Measurements from ENCODE around the gene NDUFB10.

Gene NDUFB10

DNA sequence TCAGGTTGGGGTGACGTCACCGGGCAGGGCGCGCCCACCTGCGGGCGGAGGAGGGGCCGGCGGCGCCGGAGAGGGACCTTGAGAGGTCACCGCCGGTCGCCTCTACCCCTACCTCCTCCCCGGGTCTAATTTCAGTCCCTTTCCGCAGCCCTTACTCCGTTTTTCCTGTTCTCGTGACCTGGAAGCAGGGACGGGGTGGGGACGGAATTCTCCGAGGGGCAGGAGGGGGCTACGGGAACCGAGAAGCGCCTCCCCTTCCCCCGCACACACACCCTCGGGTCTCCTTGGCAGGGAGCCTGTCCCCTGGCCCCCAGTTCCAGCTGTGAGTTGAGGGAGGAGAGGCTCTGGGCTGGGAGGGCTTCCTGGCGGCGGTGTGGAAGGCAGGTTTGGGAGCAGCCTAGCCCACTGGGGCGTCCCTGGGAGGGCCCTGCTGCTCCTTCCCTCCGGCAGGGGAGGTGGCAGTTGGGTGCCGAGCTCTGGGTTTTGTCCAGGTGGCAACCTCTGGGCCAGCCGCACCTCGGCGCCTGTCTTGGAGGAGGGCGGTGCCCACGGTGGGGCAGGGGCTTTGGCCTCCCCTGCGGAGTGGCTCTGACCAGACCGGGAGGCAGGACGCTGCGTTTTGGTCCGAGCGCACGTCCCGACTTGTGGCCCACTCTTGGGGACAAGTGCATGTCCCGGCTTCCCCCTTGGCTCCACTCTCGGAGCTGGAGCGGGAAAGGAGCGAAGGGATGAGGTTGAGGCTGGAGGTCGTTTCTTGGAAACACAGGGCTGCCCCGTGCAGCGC lies 31.2 kb downstream of the NDUFB10 start:
- Histone ChIP-seq H3K9me3 (ENCODE audit: control insufficient read depth, insufficient read depth, low read depth, low read length) (no peaks in the 10 kb centered on the region), H3K4me3 (ENCODE audit: low read depth, low read length) (peak overlapping the region; percentile 77), H3K36me3 (ENCODE audit: control insufficient read depth, insufficient read depth, low read length) (peaks cover 18% of the 10 kb centered on the region), H3K9ac (ENCODE audit: low read length) (peak overlapping the region; percentile 66), H3K27me3 (ENCODE audit: control insufficient read depth, insufficient read depth, low read length) (peaks cover 39% of the 10 kb centered on the region), H3K4me1 (ENCODE audit: control insufficient read depth, insufficient read depth, low read length) (peaks cover 22% of the 10 kb centered on the region), H3K27ac (ENCODE audit: low read depth, low read length) (no peak overlapping the region)

GRCh38 chr16:1991135-1991551 lies 31.8 kb downstream of the NDUFB10 start:
- Histone ChIP-seq H3K4me3 (ENCODE audit: low read depth, low read length) (peak overlapping the region; percentile 77), H3K27ac (ENCODE audit: low read depth, low read length) (no peak overlapping the region)

DNA sequence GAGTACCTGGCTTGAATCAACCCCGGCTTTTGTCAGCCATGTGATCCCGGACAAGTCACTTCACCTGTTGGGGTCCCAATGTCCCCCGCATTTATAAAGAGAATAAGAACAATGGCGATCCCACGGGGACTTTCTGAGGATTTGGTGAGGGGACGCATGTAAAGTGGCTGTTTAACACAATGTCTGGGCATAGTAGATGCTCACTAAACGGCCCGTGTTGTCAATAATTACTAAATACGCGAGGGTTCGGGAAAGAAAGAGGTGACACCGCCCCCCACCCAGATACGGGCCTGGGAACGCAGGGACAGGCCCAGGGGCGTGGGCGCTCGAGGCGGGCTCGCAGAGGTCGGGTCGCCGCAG lies 32.2 kb downstream of the NDUFB10 start:
- peaks cover 22% of the 10 kb centered on the region for H3K4me1 ChIP-seq (ENCODE audit: control insufficient read depth, insufficient read depth, low read length)
- no peaks in the 10 kb centered on the region for H3K9me3 ChIP-seq (ENCODE audit: control insufficient read depth, insufficient read depth, low read depth, low read length)
- H3K36me3 ChIP-seq (ENCODE audit: control insufficient read depth, insufficient read depth, low read length): peaks cover 11% of the 10 kb centered on the region
- H3K27ac ChIP-seq (ENCODE audit: low read depth, low read length): no peak overlapping the region
- H3K9ac ChIP-seq (ENCODE audit: low read length): no peak overlapping the region
- H3K27me3 ChIP-seq (ENCODE audit: control insufficient read depth, insufficient read depth, low read length): peaks cover 39% of the 10 kb centered on the region
- H3K4me3 ChIP-seq (ENCODE audit: low read depth, low read length): peak overlapping the region; percentile 77

More at GRCh38 chr16:1991135-1991551, 31.8 kb downstream of the NDUFB10 start:
- no peaks in the 10 kb centered on the region for H3K9me3 ChIP-seq (ENCODE audit: control insufficient read depth, insufficient read depth, low read depth, low read length)
- H3K36me3 ChIP-seq (ENCODE audit: control insufficient read depth, insufficient read depth, low read length): peaks cover 14% of the 10 kb centered on the region
- H3K27me3 ChIP-seq (ENCODE audit: control insufficient read depth, insufficient read depth, low read length): peaks cover 39% of the 10 kb centered on the region
- peaks cover 22% of the 10 kb centered on the region for H3K4me1 ChIP-seq (ENCODE audit: control insufficient read depth, insufficient read depth, low read length)
- H3K9ac ChIP-seq (ENCODE audit: low read length): peak overlapping the region; percentile 66

DNA sequence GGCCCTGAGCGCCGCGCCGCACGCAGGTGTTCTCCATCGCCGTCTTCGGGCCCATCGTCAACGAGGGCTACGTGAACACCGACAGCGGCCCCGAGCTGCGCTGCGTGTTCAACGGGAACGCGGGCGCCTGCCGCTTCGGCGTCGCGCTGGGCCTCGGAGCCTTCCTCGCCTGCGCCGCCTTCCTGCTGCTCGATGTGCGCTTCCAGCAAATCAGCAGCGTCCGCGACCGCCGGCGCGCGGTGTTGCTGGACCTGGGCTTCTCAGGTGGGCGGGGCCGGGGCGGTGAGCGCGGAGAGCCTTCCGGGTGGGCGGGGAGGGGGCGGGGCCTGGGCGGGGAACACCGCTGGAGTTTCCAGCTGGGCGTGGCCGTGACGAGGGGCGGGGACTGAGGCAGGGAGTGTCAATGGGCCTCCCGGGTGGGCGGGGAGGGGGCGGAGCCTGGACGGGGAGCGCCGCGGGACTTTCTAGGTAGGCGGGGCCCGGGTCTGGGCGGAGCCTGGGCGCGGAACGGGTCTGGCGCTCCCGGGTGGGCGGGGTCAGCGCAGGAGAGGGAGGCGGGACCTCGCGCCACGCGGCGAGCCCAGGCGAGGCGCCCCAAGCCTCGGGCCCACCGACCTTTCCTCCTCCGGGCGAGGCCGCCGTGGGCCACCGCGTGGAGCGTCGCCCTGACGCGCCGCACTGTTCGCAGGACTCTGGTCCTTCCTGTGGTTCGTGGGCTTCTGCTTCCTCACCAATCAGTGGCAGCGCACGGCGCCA lies 32.8 kb downstream of the NDUFB10 start:
- Histone ChIP-seq H3K27ac (ENCODE audit: low read depth, low read length) (0 out of 2 replicates have a peak overlapping the region, but pooled peaks have one; percentile 53), H3K9me3 (ENCODE audit: control insufficient read depth, insufficient read depth, low read depth, low read length) (no peaks in the 10 kb centered on the region), H3K36me3 (ENCODE audit: control insufficient read depth, insufficient read depth, low read length) (peaks cover 11% of the 10 kb centered on the region), H3K27me3 (ENCODE audit: control insufficient read depth, insufficient read depth, low read length) (peaks cover 39% of the 10 kb centered on the region), H3K9ac (ENCODE audit: low read length) (peak overlapping the region; percentile 88), H3K4me3 (ENCODE audit: low read depth, low read length) (peak overlapping the region; percentile 89), H3K4me1 (ENCODE audit: control insufficient read depth, insufficient read depth, low read length) (peaks cover 22% of the 10 kb centered on the region)

DNA sequence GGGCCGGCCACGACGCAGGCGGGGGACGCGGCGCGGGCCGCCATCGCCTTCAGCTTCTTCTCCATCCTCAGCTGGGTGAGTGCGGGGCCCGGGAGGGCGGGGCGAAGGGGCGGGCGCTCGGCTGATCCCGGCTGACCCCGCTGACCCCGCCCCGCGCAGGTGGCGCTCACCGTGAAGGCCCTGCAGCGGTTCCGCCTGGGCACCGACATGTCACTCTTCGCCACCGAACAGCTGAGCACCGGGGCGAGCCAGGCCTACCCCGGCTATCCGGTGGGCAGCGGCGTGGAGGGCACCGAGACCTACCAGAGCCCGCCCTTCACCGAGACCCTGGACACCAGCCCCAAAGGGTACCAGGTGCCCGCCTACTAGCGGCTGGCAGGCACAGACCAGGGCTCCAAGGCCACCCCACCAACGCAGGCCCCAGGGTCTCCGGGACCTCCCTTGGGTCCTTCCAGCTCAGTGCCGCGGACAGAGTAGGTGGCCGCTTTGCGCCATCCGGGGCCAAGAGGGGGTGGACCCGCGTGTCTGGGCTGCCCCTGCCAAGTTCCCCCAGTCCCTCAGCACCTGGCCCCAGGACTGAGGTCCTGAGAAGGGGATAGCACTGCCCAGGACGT lies 33.5 kb downstream of the NDUFB10 start:
- Histone ChIP-seq H3K9ac (ENCODE audit: low read length) (peak overlapping the region; percentile 88), H3K27me3 (ENCODE audit: control insufficient read depth, insufficient read depth, low read length) (peaks cover 39% of the 10 kb centered on the region), H3K27ac (ENCODE audit: low read depth, low read length) (0 out of 2 replicates have a peak overlapping the region, but pooled peaks have one; percentile 53), H3K9me3 (ENCODE audit: control insufficient read depth, insufficient read depth, low read depth, low read length) (no peaks in the 10 kb centered on the region), H3K36me3 (ENCODE audit: control insufficient read depth, insufficient read depth, low read length) (peaks cover 18% of the 10 kb centered on the region), H3K4me3 (ENCODE audit: low read depth, low read length) (peak overlapping the region; percentile 89), H3K4me1 (ENCODE audit: control insufficient read depth, insufficient read depth, low read length) (peaks cover 22% of the 10 kb centered on the region)

DNA sequence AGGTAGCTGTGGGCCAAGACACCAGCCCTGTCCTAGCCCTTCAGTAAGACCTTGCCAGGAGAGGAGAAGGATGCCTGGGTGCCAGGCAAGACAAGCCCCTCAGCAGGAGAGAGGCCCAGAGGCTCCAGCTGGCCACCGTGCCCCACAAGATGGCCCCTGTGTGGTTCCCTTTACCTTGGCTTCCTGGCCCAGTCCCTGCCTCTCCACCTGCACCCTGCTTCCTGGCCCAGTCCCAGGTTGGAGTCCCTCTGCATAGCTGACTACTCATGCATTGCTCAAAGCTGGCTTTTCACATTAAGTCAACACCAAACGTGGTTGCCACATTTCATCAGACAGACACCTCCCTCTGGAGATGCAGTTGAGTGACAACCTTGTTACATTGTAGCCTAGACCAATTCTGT lies 34.4 kb downstream of the NDUFB10 start:
- Histone ChIP-seq H3K9ac (ENCODE audit: low read length) (no peak overlapping the region), H3K4me1 (ENCODE audit: control insufficient read depth, insufficient read depth, low read length) (peaks cover 20% of the 10 kb centered on the region), H3K27me3 (ENCODE audit: control insufficient read depth, insufficient read depth, low read length) (peaks cover 31% of the 10 kb centered on the region), H3K36me3 (ENCODE audit: control insufficient read depth, insufficient read depth, low read length) (peaks cover 27% of the 10 kb centered on the region), H3K9me3 (ENCODE audit: control insufficient read depth, insufficient read depth, low read depth, low read length) (no peaks in the 10 kb centered on the region), H3K27ac (ENCODE audit: low read depth, low read length) (no peak overlapping the region), H3K4me3 (ENCODE audit: low read depth, low read length) (no peak overlapping the region)

DNA sequence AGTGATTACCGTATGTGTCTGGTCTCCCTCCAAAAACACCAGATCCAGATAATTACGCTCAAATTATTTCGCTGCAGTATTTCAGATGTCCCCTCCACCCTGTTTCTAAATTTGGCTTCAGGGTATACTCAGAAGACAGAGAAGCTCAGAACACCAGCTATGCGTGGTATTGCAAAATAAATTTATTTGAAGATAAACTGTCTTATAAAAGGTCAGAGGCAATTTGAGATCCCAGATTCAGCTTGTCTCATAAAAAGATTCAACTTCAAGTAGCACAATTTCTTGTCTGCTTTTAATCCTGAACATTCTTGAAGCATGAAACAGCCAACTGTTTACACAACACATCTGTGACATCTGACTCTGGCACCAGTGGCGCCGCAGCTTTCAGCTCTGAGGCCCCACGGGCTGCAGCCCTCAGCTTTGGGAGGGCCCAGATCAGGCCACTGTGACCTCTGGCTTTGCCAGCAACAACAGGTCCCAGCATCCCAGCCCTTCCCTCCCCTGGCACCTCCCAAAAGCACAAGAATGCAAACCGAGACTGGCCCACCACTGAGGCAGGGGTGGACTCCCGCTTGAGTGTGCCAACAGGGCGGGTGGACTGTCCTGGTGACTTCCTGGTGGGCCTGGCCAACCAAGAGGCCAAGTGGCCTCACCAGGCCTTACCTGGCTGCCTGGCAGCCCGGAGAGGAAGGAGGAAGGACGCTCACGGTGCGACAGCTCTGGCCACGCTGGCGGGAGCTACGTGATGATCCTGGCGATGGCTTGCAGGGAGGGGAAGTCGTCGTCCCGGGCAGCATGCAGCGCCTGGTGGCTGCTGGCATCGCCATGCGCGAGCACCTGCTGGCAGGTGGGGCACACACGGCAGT lies 38.4 kb downstream of the NDUFB10 start:
- H3K9ac ChIP-seq (ENCODE audit: low read length): no peak overlapping the region
- H3K4me1 ChIP-seq (ENCODE audit: control insufficient read depth, insufficient read depth, low read length): no peaks in the 10 kb centered on the region
- H3K27me3 ChIP-seq (ENCODE audit: control insufficient read depth, insufficient read depth, low read length): peaks cover 5% of the 10 kb centered on the region; the same call in 1 of the 2 replicates
- no peak overlapping the region for H3K4me3 ChIP-seq (ENCODE audit: low read depth, low read length)
- peaks cover 66% of the 10 kb centered on the region for H3K36me3 ChIP-seq (ENCODE audit: control insufficient read depth, insufficient read depth, low read length)
- no peaks in the 10 kb centered on the region for H3K9me3 ChIP-seq (ENCODE audit: control insufficient read depth, insufficient read depth, low read depth, low read length)
- H3K27ac ChIP-seq (ENCODE audit: low read depth, low read length): no peak overlapping the region

GRCh38 chr16:1998360-1998835 lies 39.1 kb downstream of the NDUFB10 start:
- no peak overlapping the region for H3K4me3 ChIP-seq (ENCODE audit: low read depth, low read length)
- H3K9ac ChIP-seq (ENCODE audit: low read length): no peak overlapping the region
- H3K27ac ChIP-seq (ENCODE audit: low read depth, low read length): no peak overlapping the region
- H3K27me3 ChIP-seq (ENCODE audit: control insufficient read depth, insufficient read depth, low read length): no peaks in the 10 kb centered on the region
- H3K9me3 ChIP-seq (ENCODE audit: control insufficient read depth, insufficient read depth, low read depth, low read length): no peaks in the 10 kb centered on the region
- peaks cover under 1% of the 10 kb centered on the region; the same call in 1 of the 2 replicates for H3K4me1 ChIP-seq (ENCODE audit: control insufficient read depth, insufficient read depth, low read length)
- H3K36me3 ChIP-seq (ENCODE audit: control insufficient read depth, insufficient read depth, low read length): peaks cover 73% of the 10 kb centered on the region

DNA sequence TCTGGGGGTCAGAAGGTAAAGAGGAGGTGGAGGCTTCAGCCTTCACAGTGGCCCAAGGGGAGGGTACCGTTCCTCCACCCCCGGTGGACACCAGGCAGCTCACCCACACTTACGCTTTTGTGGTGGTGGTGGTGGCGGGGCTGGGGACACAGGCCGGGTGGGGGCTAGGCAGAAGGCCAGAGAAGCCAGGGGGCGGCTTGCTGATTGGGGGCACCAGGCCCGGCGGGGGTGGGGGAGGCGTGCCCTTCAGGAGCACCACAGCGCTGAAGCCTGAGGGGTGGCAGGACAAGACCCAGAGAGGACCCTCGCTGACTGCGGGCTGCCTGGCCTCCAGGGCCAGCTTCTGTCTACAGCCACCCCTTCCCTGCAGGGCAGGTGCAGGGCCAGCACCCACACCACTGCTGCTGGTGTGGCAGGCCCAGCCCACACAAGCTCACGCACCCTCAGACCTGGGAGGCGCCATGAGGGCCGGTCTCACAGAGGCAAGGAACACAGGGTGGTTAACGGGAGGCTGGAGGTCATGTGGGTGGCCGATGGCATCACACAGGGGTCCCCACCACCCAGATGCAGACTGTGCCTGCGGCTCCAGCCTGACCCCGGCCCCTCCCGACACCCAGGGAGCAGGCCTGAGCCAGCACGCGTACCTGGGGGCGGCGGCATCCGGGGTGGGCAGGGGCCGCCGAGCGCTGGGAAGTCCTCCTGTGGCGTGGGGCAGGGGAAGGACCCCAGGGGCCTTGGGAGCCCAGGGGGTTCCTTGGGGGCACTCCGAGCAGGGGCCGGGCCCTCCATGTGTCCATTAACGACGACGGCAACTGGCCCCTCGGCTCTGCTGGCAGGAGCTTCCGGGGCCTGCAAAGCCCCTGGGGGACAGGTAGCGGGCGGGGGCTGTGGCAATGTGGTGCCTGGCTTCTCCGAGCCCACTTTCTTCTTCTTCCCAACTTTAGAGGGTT lies 39.8 kb downstream of the NDUFB10 start:
- Histone ChIP-seq H3K27me3 (ENCODE audit: control insufficient read depth, insufficient read depth, low read length) (no peaks in the 10 kb centered on the region), H3K36me3 (ENCODE audit: control insufficient read depth, insufficient read depth, low read length) (peaks cover 75% of the 10 kb centered on the region), H3K4me1 (ENCODE audit: control insufficient read depth, insufficient read depth, low read length) (peaks cover 6% of the 10 kb centered on the region), H3K27ac (ENCODE audit: low read depth, low read length) (no peak overlapping the region), H3K4me3 (ENCODE audit: low read depth, low read length) (no peak overlapping the region), H3K9me3 (ENCODE audit: control insufficient read depth, insufficient read depth, low read depth, low read length) (no peaks in the 10 kb centered on the region), H3K9ac (ENCODE audit: low read length) (no peak overlapping the region)
